ENCODE data around the gene IER5.

Gene IER5

DNA sequence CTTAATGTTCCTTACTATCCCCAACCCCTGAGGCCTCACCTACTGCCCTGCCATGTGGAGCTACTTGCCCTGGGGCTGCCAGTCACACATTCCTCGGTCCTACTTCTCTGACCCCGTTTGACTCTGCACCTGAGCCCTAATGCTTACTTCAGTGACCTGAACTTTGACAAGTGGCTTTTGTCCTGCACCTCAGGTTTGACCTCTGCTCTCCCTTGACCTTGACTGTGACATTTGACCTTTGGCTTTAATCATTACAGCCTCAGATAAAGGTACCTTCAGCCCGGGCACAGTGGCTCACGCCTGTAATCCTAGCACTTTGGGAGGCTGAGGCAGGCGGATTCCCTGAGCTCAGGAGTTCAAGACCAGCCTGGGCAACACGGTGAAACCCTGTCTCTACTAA lies 31.9 kb upstream of the IER5 start:
- peaks cover 0 to 17% of the 10 kb centered on the region in 2 experiments for H3K27me3 ChIP-seq (ENCODE audit: control insufficient read depth in 1 of 2, insufficient read depth in 1 of 2, low read length in 2 of 2)
- H2BK12ac ChIP-seq (ENCODE audit: low read length in 2 of 2) = no peak overlapping the region
- no peak overlapping the region for H2AFZ ChIP-seq (ENCODE audit: low read depth, low read length)

DNA sequence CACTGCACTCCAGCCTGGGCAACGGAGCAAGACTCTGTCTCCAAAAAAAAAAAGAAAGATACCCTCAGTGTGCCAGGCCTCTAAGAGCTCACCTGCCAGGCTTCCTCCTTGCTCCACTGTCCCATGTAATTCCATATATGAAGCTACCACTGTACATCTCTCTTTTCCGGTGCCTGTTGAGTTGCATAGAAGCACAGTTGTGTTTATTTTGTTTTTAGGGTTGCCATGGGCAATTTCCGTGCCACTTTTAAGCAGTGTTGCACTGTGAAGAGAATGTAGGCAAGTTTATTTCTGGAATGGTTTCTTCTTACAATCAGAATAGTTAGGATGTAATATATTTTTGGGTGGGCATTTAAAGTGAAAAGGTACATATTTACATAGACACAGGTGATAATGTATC lies 31.4 kb upstream of the IER5 start:
- Histone ChIP-seq H2BK5ac (ENCODE audit: low read depth, low read length, poor library complexity, severe bottlenecking) (no peak overlapping the region), H2BK15ac (ENCODE audit: low read depth, poor library complexity, severe bottlenecking) (no peak overlapping the region), H2AFZ (ENCODE audit: low read depth, low read length) (no peak overlapping the region), H3K27me3 (ENCODE audit: control insufficient read depth in 1 of 2, insufficient read depth in 1 of 2, low read length in 2 of 2) (peaks cover 0 to 17% of the 10 kb centered on the region in 2 experiments), H3K14ac (ENCODE audit: low read length in 2 of 2) (no peak overlapping the region), H3K4me1 (ENCODE audit: control insufficient read depth, insufficient read depth, low read depth, low read length) (no peaks in the 10 kb centered on the region), H2BK120ac (ENCODE audit: low read depth, low read length) (no peak overlapping the region), H2BK12ac (ENCODE audit: low read length in 2 of 2) (no peak overlapping the region), H3K4me2 (ENCODE audit: low read length, poor library complexity, severe bottlenecking) (no peak overlapping the region), H3K79me1 (replicated peaks; ENCODE audit: low read length, poor library complexity, severe bottlenecking) (no peaks in the 10 kb centered on the region), H3K4me3 (ENCODE audit: insufficient read depth in 1 of 2, low read depth in 1 of 2, low read length in 2 of 2) (no peak overlapping the region), H3K36me3 (ENCODE audit: control insufficient read depth in 1 of 2, insufficient read depth in 2 of 2, low read depth in 1 of 2, low read length in 2 of 2) (peaks cover 0 to 18% of the 10 kb centered on the region in 2 experiments), H3K9ac (ENCODE audit: low read length) (no peak overlapping the region), H3K9me3 (ENCODE audit: control insufficient read depth, low read length) (peaks cover 4% of the 10 kb centered on the region), H3K27ac (ENCODE audit: low read length, poor library complexity, severe bottlenecking) (no peak overlapping the region), H3K23ac (ENCODE audit: low read length in 2 of 2) (no peak overlapping the region), H3K4ac (ENCODE audit: low read depth in 1 of 2, low read length in 2 of 2) (no peak overlapping the region), H3K18ac (ENCODE audit: low read depth in 1 of 2, low read length in 2 of 2) (no peak overlapping the region), H4K91ac (ENCODE audit: low read length) (no peak overlapping the region), H4K8ac (ENCODE audit: low read length) (no peak overlapping the region), H2AK5ac (ENCODE audit: low read length, severe bottlenecking) (no peak overlapping the region)
- 67% methylated on average over 3 of the region's 3 CpGs for WGBS
- DNase-seq = peak; percentile 28

More for the DNA sequence above, 31.9 kb upstream of the IER5 start:
- Histone ChIP-seq H2BK5ac (ENCODE audit: low read depth, low read length, poor library complexity, severe bottlenecking) (no peak overlapping the region), H3K18ac (ENCODE audit: low read depth in 1 of 2, low read length in 2 of 2) (peak overlapping the region in 1 of 2 experiments; percentile 22), H3K79me1 (replicated peaks; ENCODE audit: low read length, poor library complexity, severe bottlenecking) (no peaks in the 10 kb centered on the region), H2AK5ac (ENCODE audit: low read length, severe bottlenecking) (no peak overlapping the region), H3K4me2 (ENCODE audit: low read length, poor library complexity, severe bottlenecking) (no peak overlapping the region), H3K14ac (ENCODE audit: low read length in 2 of 2) (peak overlapping the region in 1 of 2 experiments; percentile 8), H3K36me3 (ENCODE audit: control insufficient read depth in 1 of 2, insufficient read depth in 2 of 2, low read depth in 1 of 2, low read length in 2 of 2) (peaks cover 0 to 20% of the 10 kb centered on the region in 2 experiments), H4K91ac (ENCODE audit: low read length) (no peak overlapping the region), H2BK120ac (ENCODE audit: low read depth, low read length) (no peak overlapping the region), H3K27ac (ENCODE audit: low read length, poor library complexity, severe bottlenecking) (no peak overlapping the region), H3K4me1 (ENCODE audit: control insufficient read depth, insufficient read depth, low read depth, low read length) (no peaks in the 10 kb centered on the region), H3K9me3 (ENCODE audit: control insufficient read depth, low read length) (peaks cover 4% of the 10 kb centered on the region), H3K23ac (ENCODE audit: low read length in 2 of 2) (no peak overlapping the region), H4K8ac (ENCODE audit: low read length) (no peak overlapping the region), H3K4ac (ENCODE audit: low read depth in 1 of 2, low read length in 2 of 2) (no peak overlapping the region), H3K9ac (ENCODE audit: low read length) (no peak overlapping the region), H3K4me3 (ENCODE audit: insufficient read depth in 1 of 2, low read depth in 1 of 2, low read length in 2 of 2) (no peak overlapping the region), H2BK15ac (ENCODE audit: low read depth, poor library complexity, severe bottlenecking) (no peak overlapping the region)
- WGBS = 88% methylated on average over 5 of the region's 6 CpGs
- DNase-seq = no peak

DNA sequence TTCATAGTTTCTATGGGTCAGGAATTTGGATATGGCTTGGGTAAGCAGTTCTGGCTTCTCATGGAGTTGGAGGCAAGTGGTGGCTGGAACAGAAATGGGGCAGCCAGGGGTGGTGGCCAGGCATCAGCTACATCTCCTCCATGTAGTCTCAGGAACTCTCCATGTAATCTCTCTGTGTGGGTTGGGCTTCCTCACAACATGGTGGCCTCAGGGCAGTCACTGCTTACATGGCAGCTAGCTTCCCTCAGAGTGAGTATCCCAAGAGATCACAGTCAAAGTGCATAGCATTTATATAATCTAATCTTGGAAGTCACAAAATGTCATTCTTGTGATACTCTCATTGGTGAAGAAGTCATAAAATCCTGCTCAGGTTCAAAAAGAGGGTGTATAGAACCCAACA lies 29.1 kb upstream of the IER5 start:
- DNase-seq = no peak
- Histone ChIP-seq H4K8ac (ENCODE audit: low read length) (no peak overlapping the region), H3K79me1 (replicated peaks; ENCODE audit: low read length, poor library complexity, severe bottlenecking) (no peaks in the 10 kb centered on the region), H4K91ac (ENCODE audit: low read length) (no peak overlapping the region), H3K36me3 (ENCODE audit: control insufficient read depth in 1 of 2, insufficient read depth in 2 of 2, low read depth in 1 of 2, low read length in 2 of 2) (peaks cover 0 to 11% of the 10 kb centered on the region in 2 experiments), H3K9ac (ENCODE audit: low read length) (no peak overlapping the region), H3K4ac (ENCODE audit: low read depth in 1 of 2, low read length in 2 of 2) (no peak overlapping the region), H2AK5ac (ENCODE audit: low read length, severe bottlenecking) (no peak overlapping the region), H2BK12ac (ENCODE audit: low read length in 2 of 2) (no peak overlapping the region), H3K9me3 (ENCODE audit: control insufficient read depth, low read length) (peaks cover 4% of the 10 kb centered on the region), H3K27me3 (ENCODE audit: control insufficient read depth in 1 of 2, insufficient read depth in 1 of 2, low read length in 2 of 2) (peaks cover 0 to 13% of the 10 kb centered on the region in 2 experiments), H2BK5ac (ENCODE audit: low read depth, low read length, poor library complexity, severe bottlenecking) (no peak overlapping the region), H2AFZ (ENCODE audit: low read depth, low read length) (no peak overlapping the region), H2BK15ac (ENCODE audit: low read depth, poor library complexity, severe bottlenecking) (no peak overlapping the region), H3K4me1 (ENCODE audit: control insufficient read depth, insufficient read depth, low read depth, low read length) (no peaks in the 10 kb centered on the region), H3K4me3 (ENCODE audit: insufficient read depth in 1 of 2, low read depth in 1 of 2, low read length in 2 of 2) (no peak overlapping the region), H3K18ac (ENCODE audit: low read depth in 1 of 2, low read length in 2 of 2) (no peak overlapping the region), H2BK120ac (ENCODE audit: low read depth, low read length) (no peak overlapping the region), H3K14ac (ENCODE audit: low read length in 2 of 2) (peak overlapping the region in 1 of 2 experiments; percentile 46), H3K23ac (ENCODE audit: low read length in 2 of 2) (no peak overlapping the region), H3K27ac (ENCODE audit: low read length, poor library complexity, severe bottlenecking) (no peak overlapping the region), H3K4me2 (ENCODE audit: low read length, poor library complexity, severe bottlenecking) (no peak overlapping the region)

DNA sequence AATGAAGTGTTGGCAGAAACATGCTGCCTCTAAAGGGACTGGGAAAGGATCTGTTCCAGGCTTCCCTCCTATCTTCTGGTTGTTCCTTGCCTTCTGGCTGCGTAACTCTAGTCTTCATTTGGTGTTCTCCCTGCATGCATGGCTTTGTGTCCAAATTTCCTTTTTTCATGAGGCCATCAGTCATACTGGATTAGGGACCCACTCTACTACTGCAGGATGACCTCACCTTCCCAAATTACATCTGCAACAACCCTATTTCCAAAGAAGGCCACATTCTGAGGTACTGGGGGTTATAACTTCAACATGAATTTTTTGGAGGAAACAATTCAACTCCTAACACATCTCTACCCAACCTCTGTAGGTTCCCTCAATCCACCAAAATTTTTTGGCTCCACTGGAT lies 28.4 kb upstream of the IER5 start:
- H4K8ac ChIP-seq (ENCODE audit: low read length) = no peak overlapping the region
- H2BK120ac ChIP-seq (ENCODE audit: low read depth, low read length) = no peak overlapping the region
- 100% methylated on average over 1 of the region's 1 CpG for WGBS
- no peak for DNase-seq
- no peak overlapping the region for H3K23ac ChIP-seq (ENCODE audit: low read length in 2 of 2)
- peaks cover 0 to 11% of the 10 kb centered on the region in 2 experiments for H3K36me3 ChIP-seq (ENCODE audit: control insufficient read depth in 1 of 2, insufficient read depth in 2 of 2, low read depth in 1 of 2, low read length in 2 of 2)
- no peaks in the 10 kb centered on the region for H3K79me1 ChIP-seq (replicated peaks; ENCODE audit: low read length, poor library complexity, severe bottlenecking)
- H3K27ac ChIP-seq (ENCODE audit: low read length, poor library complexity, severe bottlenecking) = no peak overlapping the region
- peaks cover 0 to 13% of the 10 kb centered on the region in 2 experiments for H3K27me3 ChIP-seq (ENCODE audit: control insufficient read depth in 1 of 2, insufficient read depth in 1 of 2, low read length in 2 of 2)
- no peak overlapping the region for H3K14ac ChIP-seq (ENCODE audit: low read length in 2 of 2)
- no peaks in the 10 kb centered on the region for H3K4me1 ChIP-seq (ENCODE audit: control insufficient read depth, insufficient read depth, low read depth, low read length)
- H2AK5ac ChIP-seq (ENCODE audit: low read length, severe bottlenecking) = no peak overlapping the region
- H3K4ac ChIP-seq (ENCODE audit: low read depth in 1 of 2, low read length in 2 of 2) = no peak overlapping the region
- no peak overlapping the region for H2AFZ ChIP-seq (ENCODE audit: low read depth, low read length)
- H3K18ac ChIP-seq (ENCODE audit: low read depth in 1 of 2, low read length in 2 of 2) = no peak overlapping the region
- H3K4me2 ChIP-seq (ENCODE audit: low read length, poor library complexity, severe bottlenecking) = no peak overlapping the region
- H2BK5ac ChIP-seq (ENCODE audit: low read depth, low read length, poor library complexity, severe bottlenecking) = no peak overlapping the region
- H3K4me3 ChIP-seq (ENCODE audit: insufficient read depth in 1 of 2, low read depth in 1 of 2, low read length in 2 of 2) = no peak overlapping the region
- H3K9me3 ChIP-seq (ENCODE audit: control insufficient read depth, low read length) = peaks cover 4% of the 10 kb centered on the region
- no peak overlapping the region for H2BK15ac ChIP-seq (ENCODE audit: low read depth, poor library complexity, severe bottlenecking)
- no peak overlapping the region for H4K91ac ChIP-seq (ENCODE audit: low read length)
- no peak overlapping the region for H3K9ac ChIP-seq (ENCODE audit: low read length)
- no peak overlapping the region for H2BK12ac ChIP-seq (ENCODE audit: low read length in 2 of 2)
